ENCODE results near the gene SLC5A11. TPM values are rescaled to one million over a fixed set of nuclear protein-coding genes. Genes with fewer than 3 reads are reported as not detected.

The SLC5A11 gene
- total RNA-seq, 1 donor from 2014 or later = not detected

DNA sequence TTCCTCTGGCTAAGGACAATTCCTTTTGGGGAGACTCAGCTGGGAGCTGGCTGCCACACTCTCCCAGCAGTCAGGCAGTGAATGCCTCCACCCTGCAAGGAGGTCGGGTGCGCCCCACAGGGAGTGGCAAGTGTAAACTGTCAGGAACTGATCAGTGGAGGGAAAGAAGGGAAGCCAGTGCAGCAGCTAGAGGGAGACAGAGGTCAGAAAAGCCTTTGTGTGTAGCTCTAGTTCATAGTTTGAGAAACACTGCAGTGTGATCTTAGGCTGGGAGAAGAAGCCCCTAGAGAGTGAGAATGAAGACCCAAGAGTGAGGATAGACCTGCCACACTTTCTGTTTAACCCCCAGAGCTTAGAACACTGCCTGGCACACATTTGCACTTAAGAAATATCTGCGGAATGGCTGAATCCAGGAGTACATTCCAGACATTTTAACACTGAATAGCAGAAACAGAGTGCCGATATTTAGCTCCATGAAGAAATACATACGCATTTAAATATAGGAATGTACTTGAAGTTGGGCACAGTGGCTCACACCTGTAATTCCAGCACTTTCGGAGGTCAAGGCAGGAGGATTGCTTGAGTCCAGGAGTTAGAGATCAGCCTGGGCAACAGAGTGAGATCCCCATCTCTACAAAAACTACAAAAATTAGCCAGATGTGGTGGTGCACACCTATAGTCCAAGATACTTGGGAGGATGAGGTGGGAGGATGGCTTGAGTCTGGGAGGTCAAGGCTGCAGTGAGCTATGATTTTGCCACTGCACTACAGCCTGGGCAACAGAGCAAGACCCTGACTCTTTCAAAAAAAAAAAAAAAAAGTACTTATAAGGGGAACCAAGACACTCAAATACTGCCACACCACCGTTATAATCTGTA, 11.1 kb upstream of the SLC5A11 start:
- H3K4me3 Mint-ChIP-seq (ENCODE audit: unreplicated experiment) = no peak overlapping the region
- DNase-seq = no peak
- H3K36me3 Mint-ChIP-seq (ENCODE audit: unreplicated experiment) = no peaks in the 10 kb centered on the region
- peaks cover 1% of the 10 kb centered on the region for H3K9me3 Mint-ChIP-seq (ENCODE audit: unreplicated experiment)
- H3K4me1 Mint-ChIP-seq (ENCODE audit: low read depth, unreplicated experiment) = no peaks in the 10 kb centered on the region
- H3K27me3 Mint-ChIP-seq (ENCODE audit: unreplicated experiment) = no peaks in the 10 kb centered on the region
- no peak overlapping the region for H3K27ac Mint-ChIP-seq (ENCODE audit: unreplicated experiment)
- TF ChIP-seq, protein P1, sequence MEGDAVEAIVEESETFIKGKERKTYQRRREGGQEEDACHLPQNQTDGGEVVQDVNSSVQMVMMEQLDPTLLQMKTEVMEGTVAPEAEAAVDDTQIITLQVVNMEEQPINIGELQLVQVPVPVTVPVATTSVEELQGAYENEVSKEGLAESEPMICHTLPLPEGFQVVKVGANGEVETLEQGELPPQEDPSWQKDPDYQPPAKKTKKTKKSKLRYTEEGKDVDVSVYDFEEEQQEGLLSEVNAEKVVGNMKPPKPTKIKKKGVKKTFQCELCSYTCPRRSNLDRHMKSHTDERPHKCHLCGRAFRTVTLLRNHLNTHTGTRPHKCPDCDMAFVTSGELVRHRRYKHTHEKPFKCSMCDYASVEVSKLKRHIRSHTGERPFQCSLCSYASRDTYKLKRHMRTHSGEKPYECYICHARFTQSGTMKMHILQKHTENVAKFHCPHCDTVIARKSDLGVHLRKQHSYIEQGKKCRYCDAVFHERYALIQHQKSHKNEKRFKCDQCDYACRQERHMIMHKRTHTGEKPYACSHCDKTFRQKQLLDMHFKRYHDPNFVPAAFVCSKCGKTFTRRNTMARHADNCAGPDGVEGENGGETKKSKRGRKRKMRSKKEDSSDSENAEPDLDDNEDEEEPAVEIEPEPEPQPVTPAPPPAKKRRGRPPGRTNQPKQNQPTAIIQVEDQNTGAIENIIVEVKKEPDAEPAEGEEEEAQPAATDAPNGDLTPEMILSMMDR (IDR thresholded peaks at IDR 0.05; ENCODE audit: partially characterized antibody, unreplicated experiment) = no peak

DNA sequence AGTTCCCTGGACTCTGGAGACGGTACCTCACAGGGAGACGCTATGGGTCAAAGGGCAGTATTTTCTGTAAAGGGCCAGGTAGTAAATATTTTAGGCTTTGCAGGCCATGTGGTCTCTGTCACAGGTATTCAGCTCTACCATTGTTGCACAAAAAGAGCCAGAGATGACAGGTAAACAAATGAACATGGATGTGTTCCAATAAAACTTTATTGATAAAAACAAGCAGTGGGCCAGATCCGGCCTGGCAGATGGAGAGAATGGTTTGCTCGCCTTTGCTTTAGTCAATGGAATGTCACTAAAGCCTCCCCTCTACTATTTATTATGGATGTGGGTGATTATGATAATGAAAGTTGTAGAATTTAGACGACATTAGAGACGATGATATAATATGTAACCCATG, 8.9 kb upstream of the SLC5A11 start:
- no peaks in the 10 kb centered on the region for H3K4me1 Mint-ChIP-seq (ENCODE audit: low read depth, unreplicated experiment)
- H3K4me3 Mint-ChIP-seq (ENCODE audit: unreplicated experiment) = no peak overlapping the region
- TF ChIP-seq, protein P1 (IDR thresholded peaks at IDR 0.05; ENCODE audit: partially characterized antibody, unreplicated experiment) = no peak
- H3K27ac Mint-ChIP-seq (ENCODE audit: unreplicated experiment) = no peak overlapping the region
- no peaks in the 10 kb centered on the region for H3K36me3 Mint-ChIP-seq (ENCODE audit: unreplicated experiment)
- H3K9me3 Mint-ChIP-seq (ENCODE audit: unreplicated experiment) = peaks cover 1% of the 10 kb centered on the region
- no peaks in the 10 kb centered on the region for H3K27me3 Mint-ChIP-seq (ENCODE audit: unreplicated experiment)
- DNase-seq = no peak

DNA sequence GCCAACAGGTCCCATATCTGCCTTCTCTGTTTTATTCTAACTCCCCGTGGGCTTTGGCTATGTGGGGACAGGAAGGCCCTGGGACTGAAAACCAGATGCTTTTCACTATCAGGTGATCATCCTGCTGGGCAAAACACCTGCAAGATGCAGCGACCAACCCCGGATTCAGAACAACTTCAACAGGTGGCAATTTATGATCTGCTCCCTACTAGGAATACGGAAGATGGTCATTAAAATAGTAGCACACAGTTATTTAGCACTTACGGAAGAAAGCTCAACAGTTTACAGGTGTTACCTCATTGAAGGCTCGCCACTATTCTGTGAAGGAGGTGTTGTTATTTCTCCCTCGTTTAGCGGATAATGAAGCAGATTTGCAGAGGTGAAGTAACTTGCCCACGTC, 7.8 kb upstream of the SLC5A11 start:
- Mint-ChIP-seq H3K4me1 (ENCODE audit: low read depth, unreplicated experiment) (no peaks in the 10 kb centered on the region), H3K9me3 (ENCODE audit: unreplicated experiment) (peaks cover 1% of the 10 kb centered on the region), H3K27me3 (ENCODE audit: unreplicated experiment) (no peaks in the 10 kb centered on the region), H3K4me3 (ENCODE audit: unreplicated experiment) (no peak overlapping the region), H3K36me3 (ENCODE audit: unreplicated experiment) (no peaks in the 10 kb centered on the region), H3K27ac (ENCODE audit: unreplicated experiment) (no peak overlapping the region)
- no peak for DNase-seq
- TF ChIP-seq, protein P1 (IDR thresholded peaks at IDR 0.05; ENCODE audit: partially characterized antibody, unreplicated experiment) = no peak

DNA sequence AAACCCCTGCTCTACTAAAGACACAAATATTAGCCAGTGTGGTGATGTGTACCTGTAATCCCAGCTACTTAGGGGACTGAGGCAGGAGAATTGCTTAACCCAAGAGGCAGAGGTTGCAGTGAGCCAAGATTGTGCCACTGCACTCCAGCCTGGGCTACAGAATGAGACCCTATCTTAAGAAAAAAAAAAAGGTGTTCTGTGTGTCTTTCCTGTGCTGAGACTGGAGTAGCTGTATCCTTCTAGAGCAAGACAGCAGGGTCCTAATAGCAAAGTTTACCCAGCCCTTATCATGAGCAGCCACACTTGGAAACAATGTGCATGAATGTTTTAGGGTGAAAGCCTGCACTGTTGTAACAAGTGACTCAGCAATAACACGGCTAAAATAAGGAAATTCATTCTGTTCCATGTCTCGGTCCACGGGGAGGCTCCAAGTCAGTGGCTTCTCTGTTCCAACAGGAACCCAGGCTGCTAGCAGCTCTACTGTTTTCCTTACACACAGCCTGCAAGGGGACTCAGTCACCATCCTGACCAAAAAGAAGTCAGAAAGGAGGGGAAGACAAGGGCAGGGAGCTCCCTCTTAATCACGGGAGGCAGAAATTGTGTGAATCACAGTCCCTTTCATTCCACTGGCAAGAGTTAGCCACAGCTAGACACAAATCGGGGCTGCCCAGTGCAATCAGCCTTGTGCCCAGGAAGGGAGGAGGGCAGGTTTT, 7.1 kb upstream of the SLC5A11 start:
- TF ChIP-seq, protein P1 (IDR thresholded peaks at IDR 0.05; ENCODE audit: partially characterized antibody, unreplicated experiment) = no peak
- no peak overlapping the region for H3K27ac Mint-ChIP-seq (ENCODE audit: unreplicated experiment)
- DNase-seq = no peak
- H3K4me1 Mint-ChIP-seq (ENCODE audit: low read depth, unreplicated experiment) = no peaks in the 10 kb centered on the region
- H3K27me3 Mint-ChIP-seq (ENCODE audit: unreplicated experiment) = no peaks in the 10 kb centered on the region
- no peak overlapping the region for H3K4me3 Mint-ChIP-seq (ENCODE audit: unreplicated experiment)
- no peaks in the 10 kb centered on the region for H3K36me3 Mint-ChIP-seq (ENCODE audit: unreplicated experiment)
- H3K9me3 Mint-ChIP-seq (ENCODE audit: unreplicated experiment) = peaks cover 1% of the 10 kb centered on the region

All from glutamatergic neuron (in vitro differentiated cells).